H1 (cell line): ENCODE results near the gene GH1. TPM values are rescaled to one million over a fixed set of nuclear protein-coding genes. Genes with fewer than 3 reads are reported as not detected.

ENCODE experiments used
- CTCF ChIA-PET: fragments of 300-600 bp; sonication (Branson Sonifier 250); formaldehyde crosslinking; loops from one replicate; lab custom pipeline; 2021; ENCODE audit not compliant: partially characterized antibody; lab: Charles Lee
- POLR2A ChIA-PET: fragments of 300-600 bp; sonication (Branson Sonifier 250); formaldehyde crosslinking; loops from one replicate; lab custom pipeline; 2021; ENCODE audit warnings: inconsistent platforms; ENCODE audit not compliant: partially characterized antibody; lab: Charles Lee
- DNase-seq, 2 experiments: peaks; one replicate each; pipeline versions ENCODE4 v3.0.0 to v3.0.0-alpha.2; 2010 to 2022; ENCODE audit warnings: low spot score in 2 of 2, low read depth in 1 of 2, mixed read lengths in 1 of 2
- FAIRE-seq: peaks from 2 replicates; lab custom pipeline; 2011; peaks lifted over from hg19 to GRCh38; lab: Jason Lieb, UNC
- H2AFZ ChIP-seq: 2 replicates; pipeline ENCODE4 v1.8.1; 2012; ENCODE audit warnings: low read length, inconsistent platforms
- H2AK5ac ChIP-seq: 2 replicates; pipeline ENCODE4 v1.6.1; 2013; ENCODE audit warnings: low read depth, low read length
- H2BK120ac ChIP-seq: replicated peaks from 2 replicates; pipeline ENCODE3; 2013; ENCODE audit warnings: low read depth, low read length, inconsistent platforms
- H2BK12ac ChIP-seq: 2 replicates; pipeline ENCODE4 v1.6.1; 2013; ENCODE audit warnings: low read depth, low read length
- H2BK15ac ChIP-seq: 2 replicates; pipeline ENCODE4 v1.6.1; 2013; ENCODE audit warnings: low read length
- H2BK20ac ChIP-seq: 2 replicates; pipeline ENCODE4 v1.6.1; 2013; ENCODE audit warnings: low read length
- H2BK5ac ChIP-seq: 2 replicates; pipeline ENCODE4 v1.6.1; 2013; ENCODE audit warnings: low read depth, low read length
- H3K14ac ChIP-seq: 2 replicates; pipeline ENCODE4 v1.6.1; 2013; ENCODE audit warnings: inconsistent platforms; ENCODE audit not compliant: insufficient read length
- H3K18ac ChIP-seq: 2 replicates; pipeline ENCODE4 v1.6.1; 2013; ENCODE audit warnings: low read length; ENCODE audit errors: extremely low read depth
- H3K23ac ChIP-seq: 2 replicates; pipeline ENCODE4 v1.6.1; 2013; ENCODE audit warnings: inconsistent platforms; ENCODE audit not compliant: insufficient read length
- H3K23me2 ChIP-seq: 2 replicates; pipeline ENCODE4 v1.6.1; 2013; ENCODE audit warnings: low read depth, low read length
- H3K27ac ChIP-seq: 2 replicates; pipeline ENCODE4 v1.6.1; 2011; ENCODE audit warnings: low read depth, low read length, inconsistent platforms
- H3K27me3 ChIP-seq, 4 experiments: replicated peaks in 1 of 4; 1 replicate in 1 of 4; 2 replicates in 3 of 4; pipeline versions ENCODE4 v1.6.1 to v1.8.1; 2011 to 2013; ENCODE audit warnings: low read length in 3 of 4, mild to moderate bottlenecking in 3 of 4, inconsistent platforms in 2 of 4, mixed read lengths in 2 of 4, moderate library complexity in 1 of 4; ENCODE audit not compliant: control insufficient read depth in 3 of 4, insufficient read depth in 3 of 4; ENCODE audit errors: extremely low read depth in 1 of 4
- H3K36me3 ChIP-seq, 4 experiments: 2 replicates each; pipeline versions ENCODE4 v1.6.1 to v1.8.1; 2011 to 2013; ENCODE audit warnings: mild to moderate bottlenecking in 4 of 4, low read length in 3 of 4, moderate library complexity in 2 of 4, control low read depth in 1 of 4, inconsistent platforms in 1 of 4; ENCODE audit not compliant: insufficient read depth in 4 of 4, control insufficient read depth in 2 of 4
- H3K4ac ChIP-seq: replicated peaks from 2 replicates; pipeline ENCODE3; 2013; ENCODE audit warnings: low read length, low read depth, mixed read lengths, inconsistent platforms; ENCODE audit not compliant: insufficient read length
- H3K4me1 ChIP-seq, 4 experiments: replicated peaks in 1 of 4; 1 replicate in 1 of 4; 2 replicates in 3 of 4; pipeline versions ENCODE4 v1.6.1 to v1.8.1; 2011 to 2013; ENCODE audit warnings: low read length in 3 of 4, inconsistent platforms in 2 of 4, mixed read lengths in 1 of 4; ENCODE audit not compliant: insufficient read depth in 4 of 4, control insufficient read depth in 3 of 4
- H3K4me2 ChIP-seq, 2 experiments: 2 replicates each; pipeline versions ENCODE4 v1.6.1 to v1.8.1; 2011 to 2013; ENCODE audit warnings: low read depth in 2 of 2, low read length in 2 of 2, control low read depth in 1 of 2, inconsistent platforms in 1 of 2, mild to moderate bottlenecking in 1 of 2; ENCODE audit not compliant: insufficient read depth in 1 of 2
- H3K4me3 ChIP-seq, 4 experiments: fragments of 200-600, 300-600 bp in 1 of 4; sonication (generic), shearing (Covaris generic), sonication (Bioruptor Twin) in 1 of 4; 2 replicates each; pipeline versions ENCODE4 v1.5.1 to v1.8.1; 2011 to 2016; ENCODE audit warnings: low read length in 4 of 4, low read depth in 3 of 4, control low read depth in 2 of 4, inconsistent platforms in 2 of 4, mild to moderate bottlenecking in 2 of 4, mixed read lengths in 1 of 4, moderate library complexity in 1 of 4; ENCODE audit not compliant: insufficient read depth in 2 of 4; ENCODE audit errors: extremely low read depth in 1 of 4
- H3K56ac ChIP-seq: replicated peaks from 2 replicates; pipeline ENCODE3; 2013; ENCODE audit warnings: low read depth, mild to moderate bottlenecking, mixed read lengths, low read length, inconsistent platforms; ENCODE audit not compliant: insufficient read length
- H3K79me1 ChIP-seq: 2 replicates; pipeline ENCODE4 v1.6.1; 2013; ENCODE audit warnings: low read depth, low read length, control low read depth
- H3K79me2 ChIP-seq, 2 experiments: 2 replicates each; pipeline versions ENCODE4 v1.6.1 to v1.8.1; 2012 to 2013; ENCODE audit warnings: low read length in 2 of 2, mild to moderate bottlenecking in 2 of 2, inconsistent platforms in 1 of 2; ENCODE audit not compliant: insufficient read depth in 2 of 2, control insufficient read depth in 1 of 2
- H3K9ac ChIP-seq, 4 experiments: replicated peaks in 1 of 4; 1 replicate in 1 of 4; 2 replicates in 3 of 4; pipeline versions ENCODE4 v1.6.1 to v1.8.1; 2011 to 2013; ENCODE audit warnings: low read depth in 3 of 4, low read length in 3 of 4, control low read depth in 2 of 4, mild to moderate bottlenecking in 2 of 4, moderate library complexity in 2 of 4, inconsistent platforms in 1 of 4; ENCODE audit errors: extremely low read depth in 1 of 4
- H3K9me3 ChIP-seq, 2 experiments: 2 replicates each; pipeline versions ENCODE4 v1.6.1 to v1.8.1; 2012 to 2013; ENCODE audit warnings: mild to moderate bottlenecking in 2 of 2, moderate library complexity in 2 of 2, control low read depth in 1 of 2, inconsistent platforms in 1 of 2, low read depth in 1 of 2, low read length in 1 of 2, mixed read lengths in 1 of 2; ENCODE audit not compliant: insufficient read depth in 2 of 2
- H4K20me1 ChIP-seq, 2 experiments: replicated peaks in 1 of 2; 2 replicates each; pipeline versions ENCODE3 to v1.8.1; 2011 to 2013; ENCODE audit warnings: inconsistent platforms in 2 of 2, low read length in 2 of 2, mild to moderate bottlenecking in 1 of 2; ENCODE audit not compliant: insufficient read depth in 2 of 2, control insufficient read depth in 1 of 2
- H4K5ac ChIP-seq: 2 replicates; pipeline ENCODE4 v1.6.1; 2013; ENCODE audit warnings: low read length, low read depth, mixed read lengths, inconsistent platforms; ENCODE audit not compliant: insufficient read length
- H4K8ac ChIP-seq: 2 replicates; pipeline ENCODE4 v1.8.0; 2013; ENCODE audit warnings: mild to moderate bottlenecking, moderate library complexity, low read length, inconsistent platforms; ENCODE audit not compliant: insufficient read depth; ENCODE audit errors: extremely low read depth
- H4K91ac ChIP-seq: replicated peaks from 2 replicates; pipeline ENCODE3; 2013; ENCODE audit warnings: low read length, mixed read lengths, inconsistent platforms; ENCODE audit not compliant: insufficient read length
- BACH1 ChIP-seq: IDR thresholded peaks from 2 replicates; pipeline ENCODE4 v1.6.1; 2012; ENCODE audit warnings: low read length, improper control_type of control experiment
- CEBPB ChIP-seq: IDR thresholded peaks from 2 replicates; pipeline ENCODE4 v1.6.1; 2012; ENCODE audit warnings: low read depth, low read length
- CHD2 ChIP-seq: IDR thresholded peaks from 2 replicates; pipeline ENCODE4 v1.6.1; 2012; ENCODE audit warnings: low read length, improper control_type of control experiment
- GABPA ChIP-seq: IDR thresholded peaks from 2 replicates; pipeline ENCODE4 v1.6.1; 2011; ENCODE audit warnings: mild to moderate bottlenecking, low read length, moderate library complexity, borderline replicate concordance; ENCODE audit not compliant: insufficient read depth
- GTF2F1 ChIP-seq: IDR thresholded peaks from 2 replicates; pipeline ENCODE4 v1.6.1; 2012; ENCODE audit warnings: low read depth, low read length, improper control_type of control experiment, borderline replicate concordance
- JUN ChIP-seq: IDR thresholded peaks from 2 replicates; pipeline ENCODE4 v1.6.1; 2011; ENCODE audit warnings: low read depth, mild to moderate bottlenecking, improper control_type of control experiment, low read length
- KDM1A ChIP-seq: fragments of 200-600, 300-600 bp; sonication (generic); IDR thresholded peaks from 2 replicates; pipeline ENCODE4 v1.7.1; 2016; ENCODE audit warnings: mild to moderate bottlenecking, low read length, borderline replicate concordance
- KDM5A ChIP-seq: fragments of 200-600 bp; IDR thresholded peaks from 2 replicates; pipeline ENCODE4 v1.7.1; 2012; ENCODE audit warnings: mild to moderate bottlenecking, low read length, inconsistent platforms, mixed read lengths
- PHF8 ChIP-seq: fragments of 200-600 bp; sonication (generic); conservative IDR thresholded peaks from 2 replicates; pipeline ENCODE4 v1.7.1; 2012; ENCODE audit warnings: low read depth, mild to moderate bottlenecking, inconsistent platforms, low read length, moderate library complexity
- RAD21 ChIP-seq, 2 experiments: IDR thresholded peaks in 1 of 2; conservative IDR thresholded peaks in 1 of 2; 2 replicates each; pipeline ENCODE4 v1.6.1; 2011; ENCODE audit warnings: low read depth in 2 of 2, low read length in 2 of 2, improper control_type of control experiment in 1 of 2, inconsistent platforms in 1 of 2, mild to moderate bottlenecking in 1 of 2, moderate library complexity in 1 of 2
- RFX5 ChIP-seq: IDR thresholded peaks from 2 replicates; pipeline ENCODE4 v1.6.1; 2011; ENCODE audit warnings: low read depth, low read length, improper control_type of control experiment, borderline replicate concordance
- TAF1 ChIP-seq: IDR thresholded peaks from 2 replicates; pipeline ENCODE4 v1.6.1; 2011; ENCODE audit warnings: mild to moderate bottlenecking, low read depth, low read length
- TAF7 ChIP-seq: optimal IDR thresholded peaks from 2 replicates; pipeline ENCODE3; 2011; ENCODE audit warnings: low read depth, mild to moderate bottlenecking, inconsistent platforms, low read length, moderate library complexity, borderline replicate concordance
- WGBS, 2 experiments: shearing (Covaris generic) in 1 of 2; methylation state at CpG; one replicate each; pipeline versions ENCODE4 v1.1.6 to v1.1.7; 2013 to 2015; ENCODE audit warnings: low lambda C conversion rate in 2 of 2, mixed read lengths in 2 of 2, inconsistent platforms in 1 of 2, low coverage in 1 of 2, missing lambda C conversion rate in 1 of 2; ENCODE audit not compliant: insufficient replicate concordance in 2 of 2, insufficient coverage in 1 of 2, insufficient read length in 1 of 2; ENCODE audit errors: extremely low coverage in 1 of 2, missing lambda C conversion rate in 1 of 2; 5-methylcytosine and 5-hydroxymethylcytosine counted together
- polyA plus RNA-seq, 7 experiments: library from polyadenylated mRNA; depleted of rRNA in 3 of 7; stranded (reverse) in 5 of 7; unstranded in 2 of 7; fragments of >200 nt in 5 of 7; fragments of 200-250 nt in 2 of 7; gene quantifications; 1 replicate in 5 of 7; 2 replicates in 1 of 7; 4 replicates in 1 of 7; pipeline versions ENCODE4 v1.2.1 to v1.2.3, GENCODE V29; 2011 to 2013; ENCODE audit warnings: missing spikeins in 2 of 7, mixed read lengths in 2 of 7
- total RNA-seq: library from RNA; stranded (reverse); fragmentation: NEBNext Ultra II Directional; extraction: Animal tissue kit (Norgen Biotek cat#: 25700); gene quantifications from 2 replicates; pipeline ENCODE4 v1.2.1, GENCODE V29; 2021
- TF ChIP-seq, protein P1 (sequence below): IDR thresholded peaks from 2 replicates; pipeline ENCODE4 v1.6.1; 2011; ENCODE audit warnings: low read depth, mild to moderate bottlenecking, low read length; ENCODE audit not compliant: insufficient read depth

The GH1 gene
- total and polyA plus RNA-seq, 2 of the 8 experiments (the other 6 are each of a cell fraction or from before 2014, with no cell fraction given), result 0.41 TPM; not detected in 1

DNA sequence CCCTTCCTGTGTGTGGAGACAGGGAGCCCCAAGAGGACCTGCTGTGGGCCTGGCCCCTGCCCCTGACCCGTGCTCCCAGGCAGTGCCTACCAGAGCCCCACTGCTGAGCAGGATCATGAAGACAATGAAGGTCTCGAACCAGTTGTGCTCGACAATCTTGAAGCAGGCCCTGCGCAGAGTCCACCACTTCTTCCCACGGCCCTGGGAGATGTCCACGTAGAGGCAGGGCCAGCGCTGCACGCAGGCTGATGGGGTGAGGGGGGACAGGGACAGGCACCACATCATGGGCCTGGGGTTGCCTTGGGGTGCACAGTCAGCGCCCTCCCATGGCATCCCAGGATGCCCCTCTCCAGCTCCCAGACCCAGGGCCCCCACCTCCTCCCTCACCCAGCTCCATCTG lies 29.9 kb upstream of the GH1 start:
- Histone ChIP-seq H3K56ac (no peak overlapping the region), H2BK12ac (no peak overlapping the region), H3K36me3 (no peaks in the 10 kb centered on the region), H3K4me3 (no peak overlapping the region), H3K9ac (no peak overlapping the region), H3K4me1 (peaks cover 0 to 8% (median 1%) of the 10 kb centered on the region in 4 experiments; a peak in 3 of 7 replicates), H3K23ac (no peak overlapping the region), H4K20me1 (no peaks in the 10 kb centered on the region), H3K23me2 (no peaks in the 10 kb centered on the region), H3K79me1 (no peaks in the 10 kb centered on the region), H3K14ac (no peak overlapping the region), H2AFZ (no peak overlapping the region), H3K9me3 (no peaks in the 10 kb centered on the region), H2BK120ac (no peak overlapping the region), H4K91ac (no peak overlapping the region), H2BK5ac (no peak overlapping the region), H3K4ac (no peak overlapping the region), H3K27ac (no peak overlapping the region), H4K8ac (no peak overlapping the region), H3K27me3 (no peaks in the 10 kb centered on the region), H3K4me2 (no peak overlapping the region), H2BK15ac (no peak overlapping the region), H2BK20ac (no peak overlapping the region), H3K79me2 (no peaks in the 10 kb centered on the region), H3K18ac (no peak overlapping the region), H4K5ac (no peak overlapping the region), H2AK5ac (no peak overlapping the region)
- DNase-seq (no peak), FAIRE-seq (no peak)
- CTCF ChIA-PET, result interaction anchor here (0.6 to 14.4 kb wide), 7 partner anchors 9 to 67 kb away, joined by 3 to 270 read pairs (median 13); partner anchors contain the start of genes CD79B, CSHL1, GH1 and GH2
- POLR2A ChIA-PET, result interaction anchor here (0.7 to 1.5 kb wide), 5 partner anchors 10 to 50 kb away, joined by 3 to 5 read pairs (median 3); no protein-coding TSS in a partner anchor
- WGBS, 2 experiments, result 94% methylated on average over 9 of the region's 9 CpGs; no CpG with 5 or more reads in 1 of the 2 experiments
- TF ChIP-seq CHD2 (no peak), BACH1 (no peak), PHF8 (no peak), CEBPB (no peak), TAF7 (no peak), KDM5A (no peak), KDM1A (no peak), GABPA (no peak), RFX5 (no peak), TAF1 (no peak), JUN (no peak), GTF2F1 (no peak), RAD21 (IDR thresholded peaks at IDR 0.05 in 1 of 2, conservative IDR thresholded peaks at IDR 0.05 in 1 of 2; ENCODE audit: low read depth in 2 of 2, low read length in 2 of 2) (no peak)
- TF ChIP-seq, protein P1, sequence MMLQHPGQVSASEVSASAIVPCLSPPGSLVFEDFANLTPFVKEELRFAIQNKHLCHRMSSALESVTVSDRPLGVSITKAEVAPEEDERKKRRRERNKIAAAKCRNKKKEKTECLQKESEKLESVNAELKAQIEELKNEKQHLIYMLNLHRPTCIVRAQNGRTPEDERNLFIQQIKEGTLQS, result no peak
